B cell (primary cell): Measurements from ENCODE around the gene SKAP1. TPM values are rescaled to one million over a fixed set of nuclear protein-coding genes. Genes with fewer than 3 reads are reported as not detected.

ENCODE experiments used
- ATAC-seq: fragments of 200-7000 bp; cut with Tn5 transposase; one replicate; pipeline ENCODE4 v1.10.0; 2021; ENCODE audit warnings: low read depth, mild to moderate bottlenecking, moderate number of reproducible peaks, moderate library complexity
- CTCF ChIA-PET: fragments of 350-600 bp; sonication (Branson Sonifier 250); formaldehyde crosslinking; loops from one replicate; lab custom pipeline; 2021; ENCODE audit warnings: antibody characterized with exemption, inconsistent platforms; lab: Charles Lee
- POLR2A ChIA-PET: fragments of 350-600 bp; sonication (Branson Sonifier 250); formaldehyde crosslinking; loops from one replicate; lab custom pipeline; 2021; ENCODE audit warnings: antibody characterized with exemption; lab: Charles Lee
- DNase-seq: peaks from one replicate; pipeline ENCODE4 v3.0.0; 2013
- H2AFZ ChIP-seq: 2 replicates; pipeline ENCODE4 v1.6.1; 2012; ENCODE audit warnings: mild to moderate bottlenecking, low read depth, low read length; ENCODE audit not compliant: insufficient read depth, poor library complexity, severe bottlenecking
- H3K27ac ChIP-seq, 2 donors: 1 replicate in 1 of 2; 2 replicates in 1 of 2; pipeline ENCODE4 v1.5.1; 2012 to 2013; ENCODE audit warnings: low read length in 2 of 2, mild to moderate bottlenecking in 2 of 2, moderate library complexity in 1 of 2
- H3K27me3 ChIP-seq, 4 experiments: fragments of 200-600 bp in 1 of 4; sonication (generic) in 1 of 4; replicated peaks in 1 of 4; 1 replicate in 2 of 4; 2 replicates in 2 of 4; pipeline versions ENCODE4 v1.6.1 to v1.7.0; 2013 to 2016; ENCODE audit warnings: low read length in 3 of 4, mild to moderate bottlenecking in 2 of 4, mixed read lengths in 1 of 4, moderate library complexity in 1 of 4; ENCODE audit not compliant: insufficient read depth in 4 of 4, control insufficient read depth in 3 of 4; ENCODE audit errors: control extremely low read depth in 1 of 4
- H3K36me3 ChIP-seq, 2 experiments: replicated peaks in 1 of 2; 1 replicate in 1 of 2; 2 replicates in 1 of 2; pipeline versions ENCODE4 v1.6.1 to v1.7.1; 2013; ENCODE audit warnings: low read length in 1 of 2; ENCODE audit not compliant: insufficient read depth in 2 of 2, control insufficient read depth in 1 of 2; ENCODE audit errors: control extremely low read depth in 1 of 2, extremely low read depth in 1 of 2
- H3K4me1 ChIP-seq, 2 donors: fragments of 200-600 bp in 1 of 2; sonication (generic) in 1 of 2; 1 replicate in 1 of 2; 2 replicates in 1 of 2; pipeline versions ENCODE4 v1.5.1 to v1.6.1; 2013 to 2017; ENCODE audit warnings: low read length in 2 of 2; ENCODE audit not compliant: control insufficient read depth in 2 of 2, insufficient read depth in 2 of 2
- H3K4me2 ChIP-seq: replicated peaks from 2 replicates; pipeline ENCODE3; 2012; ENCODE audit warnings: mild to moderate bottlenecking, low read depth, low read length; ENCODE audit not compliant: poor library complexity, severe bottlenecking
- H3K4me3 ChIP-seq, 5 experiments: fragments of 200-600 bp in 1 of 5; sonication (generic) in 1 of 5; 1 replicate in 3 of 5; 2 replicates in 2 of 5; pipeline versions ENCODE4 v1.5.1 to v1.7.0; 2011 to 2016; ENCODE audit warnings: low read length in 4 of 5, mild to moderate bottlenecking in 4 of 5, low read depth in 2 of 5, control low read depth in 1 of 5, moderate library complexity in 1 of 5; ENCODE audit not compliant: insufficient read depth in 1 of 5; ENCODE audit errors: control extremely low read depth in 1 of 5, extremely low read depth in 1 of 5
- H3K79me2 ChIP-seq: fragments of 200-600 bp; sonication (generic); one replicate; pipeline ENCODE4 v1.6.0; 2016; ENCODE audit warnings: low read length; ENCODE audit not compliant: control insufficient read depth, insufficient read depth
- H3K9ac ChIP-seq: fragments of 200-600 bp; sonication (generic); 2 replicates; pipeline ENCODE4 v1.6.1; 2017; ENCODE audit warnings: mild to moderate bottlenecking, low read length, moderate library complexity
- H3K9me3 ChIP-seq, 3 donors: one replicate each; pipeline versions ENCODE4 v1.6.1 to v1.7.1; 2013; ENCODE audit warnings: low read length in 2 of 3; ENCODE audit not compliant: control insufficient read depth in 2 of 3, insufficient read depth in 1 of 3; ENCODE audit errors: control extremely low read depth in 1 of 3
- H4K20me1 ChIP-seq: 2 replicates; pipeline ENCODE4 v1.6.0; 2012; ENCODE audit warnings: mild to moderate bottlenecking, low read length; ENCODE audit not compliant: insufficient read depth, control insufficient read depth, poor library complexity, severe bottlenecking
- H3K27ac Mint-ChIP-seq: one replicate; pipeline ENCODE4 v1.8.0; 2021; ENCODE audit warnings: mixed read lengths
- H3K27me3 Mint-ChIP-seq: one replicate; pipeline ENCODE4 v1.8.0; 2021; ENCODE audit warnings: mixed read lengths
- H3K4me1 Mint-ChIP-seq: one replicate; pipeline ENCODE4 v1.8.0; 2021; ENCODE audit warnings: mixed read lengths
- H3K4me3 Mint-ChIP-seq: one replicate; pipeline ENCODE4 v1.8.0; 2021; ENCODE audit warnings: mixed read lengths
- H3K9me3 Mint-ChIP-seq: one replicate; pipeline ENCODE4 v1.8.0; 2022; ENCODE audit warnings: mixed read lengths; ENCODE audit not compliant: insufficient read depth
- CTCF ChIP-seq: fragments of 200-600 bp; IDR thresholded peaks from one replicate; pipeline ENCODE4 v1.8.0; 2022; ENCODE audit warnings: antibody characterized with exemption, mild to moderate bottlenecking
- EZH2 ChIP-seq: IDR thresholded peaks from 2 replicates; pipeline ENCODE4 v1.6.1; 2012; ENCODE audit warnings: borderline replicate concordance, low read depth, mild to moderate bottlenecking, moderate library complexity, low read length; ENCODE audit not compliant: insufficient read depth, poor library complexity, severe bottlenecking
- WGBS: methylation state at CpG from one replicate; pipeline ENCODE4 v1.1.5; 2013; ENCODE audit warnings: missing lambda C conversion rate; ENCODE audit not compliant: insufficient coverage; 5-methylcytosine and 5-hydroxymethylcytosine counted together
- intact Hi-C: fragments of 100-400 bp; cut with micrococcal nuclease; formaldehyde crosslinking; loops from one replicate; pipeline ENCODE4 v1.10.0; 2022
- polyA plus RNA-seq: library from polyadenylated mRNA; depleted of rRNA; stranded (reverse); fragments of >200 nt; gene quantifications from 2 replicates; pipeline ENCODE4 v1.2.3, GENCODE V29; 2012
- total RNA-seq, 2 donors: library from RNA; stranded (reverse); fragments of 120-200 nt in 1 of 2; gene quantifications; 1 replicate in 1 of 2; 2 replicates in 1 of 2; pipeline versions ENCODE4 v1.2.3 to v1.2.4, GENCODE V29; 2013 to 2022

Gene SKAP1
- total and polyA plus RNA-seq, 2 donors (not counting 1 experiment from before 2014, with no cell fraction given), result 33.1 to 37.3 TPM

- Histone ChIP-seq H3K4me2 (no peak overlapping the region), H3K9ac (no peak overlapping the region), H3K4me1 (no peaks in the 10 kb centered on the region), H3K9me3 (no peaks in the 10 kb centered on the region), H3K27me3 (no peaks in the 10 kb centered on the region), H4K20me1 (peaks cover 11% of the 10 kb centered on the region), H3K36me3 (peaks cover 11 to 67% of the 10 kb centered on the region in 2 experiments), H3K4me3 (no peak overlapping the region), H3K79me2 (peaks cover 14% of the 10 kb centered on the region), H3K27ac (no peak overlapping the region), H2AFZ (no peak overlapping the region)
- Mint-ChIP-seq H3K4me1 (no peaks in the 10 kb centered on the region), H3K4me3 (no peak overlapping the region), H3K9me3 (no peaks in the 10 kb centered on the region), H3K27me3 (no peaks in the 10 kb centered on the region), H3K27ac (no peak overlapping the region)
- TF ChIP-seq EZH2, result no peak
- TF ChIP-seq CTCF, result no peak
- WGBS, result 97% methylated on average over 5 of the region's 6 CpGs
- ChIA-PET CTCF (interaction anchor here (0.8 to 5.0 kb wide), 9 partner anchors 10 to 97 kb away, joined by 3 to 42 read pairs (median 7); no protein-coding TSS in a partner anchor), POLR2A (no interaction called here)
- DNase-seq (no peak), ATAC-seq (no peak)
- intact Hi-C loops, result no loop called here
These were observed 306.9 kb downstream of the SKAP1 start for GRCh38 chr17:48123111-48123510.

DNA sequence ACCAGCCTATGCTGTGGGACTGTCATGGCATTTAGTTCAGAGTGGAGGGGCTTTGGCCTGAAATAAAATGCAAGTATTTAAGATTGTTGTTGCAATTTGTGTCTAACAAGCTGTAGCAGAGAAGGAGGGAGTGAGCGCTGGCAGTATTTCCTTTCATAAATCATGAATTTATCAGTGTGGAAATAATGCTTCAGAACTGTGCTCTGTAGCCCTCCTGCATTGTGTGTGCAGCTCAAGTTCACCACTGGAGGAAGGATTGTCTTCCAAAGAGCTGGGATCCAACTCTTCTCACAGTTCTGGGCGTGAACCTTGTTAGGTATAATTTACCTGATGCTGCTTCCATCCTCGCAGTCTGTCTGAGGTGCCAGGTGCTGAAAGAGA, 307.4 kb downstream of the SKAP1 start:
- 100% methylated on average over 2 of the region's 3 CpGs for WGBS

More for the DNA sequence above, 307.4 kb downstream of the SKAP1 start:
- H3K27ac Mint-ChIP-seq, result no peak overlapping the region
- no peak overlapping the region for H3K4me3 ChIP-seq
- no peak for ATAC-seq
- TF ChIP-seq EZH2, result no peak
- no peak for TF ChIP-seq CTCF
- no peaks in the 10 kb centered on the region for H3K9me3 ChIP-seq
- H3K4me1 ChIP-seq, result no peaks in the 10 kb centered on the region
- peaks cover 11% of the 10 kb centered on the region for H4K20me1 ChIP-seq
- H3K36me3 ChIP-seq, result peaks cover 12 to 70% of the 10 kb centered on the region in 2 experiments
- CTCF ChIA-PET, result interaction anchor here (0.8 to 5.0 kb wide), 4 partner anchors 9 to 86 kb away, joined by 3 to 42 read pairs (median 8); no protein-coding TSS in a partner anchor
- H3K79me2 ChIP-seq, result peaks cover 18% of the 10 kb centered on the region
- no peaks in the 10 kb centered on the region for H3K27me3 Mint-ChIP-seq
- no peak for DNase-seq
- H3K27me3 ChIP-seq, result no peaks in the 10 kb centered on the region
- no peak overlapping the region for H3K9ac ChIP-seq
- H3K9me3 Mint-ChIP-seq, result no peaks in the 10 kb centered on the region
- no peak overlapping the region for H3K4me2 ChIP-seq
- H2AFZ ChIP-seq, result no peak overlapping the region
- H3K27ac ChIP-seq, result no peak overlapping the region
- POLR2A ChIA-PET, result no interaction called here
- H3K4me1 Mint-ChIP-seq, result no peaks in the 10 kb centered on the region
- no peak overlapping the region for H3K4me3 Mint-ChIP-seq
- intact Hi-C loops, result no loop called here
